ENCODE results near the gene CHRNE. TPM values are rescaled to one million over a fixed set of nuclear protein-coding genes. Genes with fewer than 3 reads are reported as not detected.

The CHRNE gene
- total and polyA plus RNA-seq, 2 of the 8 experiments (the other 6 are each of a cell fraction or from before 2014, with no cell fraction given): 0.15 to 0.33 TPM

GRCh38 chr17:4850246-4850645 lies 52.7 kb downstream of the CHRNE start (continued):
- TF ChIP-seq MAX (IDR thresholded peaks at IDR 0.05) (no peak), USF2 (IDR thresholded peaks at IDR 0.05; ENCODE audit: low read length) (no peak), NANOG (IDR thresholded peaks at IDR 0.05; ENCODE audit: insufficient read depth, low read depth, low read length, poor library complexity, severe bottlenecking) (no peak)

Measured in H1 (cell line).